CD14-positive monocyte (primary cell): ENCODE results near the gene CYTL1. TPM values are rescaled to one million over a fixed set of nuclear protein-coding genes. Genes with fewer than 3 reads are reported as not detected.

ENCODE experiments used
- DNase-seq, 3 donors: peaks; one replicate each; pipeline ENCODE4 v3.0.0-alpha.2; 2011 to 2022
- H2AFZ ChIP-seq: 2 replicates; pipeline ENCODE4 v1.6.0; 2012; ENCODE audit warnings: mild to moderate bottlenecking, low read depth, low read length, inconsistent platforms; ENCODE audit not compliant: insufficient read depth, poor library complexity, severe bottlenecking
- H3K27ac ChIP-seq, 2 donors: 1 replicate in 1 of 2; 2 replicates in 1 of 2; pipeline ENCODE4 v1.5.1; 2012 to 2013; ENCODE audit warnings: low read length in 2 of 2, control low read depth in 1 of 2, inconsistent platforms in 1 of 2, low read depth in 1 of 2, mild to moderate bottlenecking in 1 of 2
- H3K27me3 ChIP-seq, 2 donors: one replicate each; pipeline versions ENCODE4 v1.6.0 to v1.6.1; 2011 to 2013; ENCODE audit warnings: low read length in 2 of 2; ENCODE audit not compliant: control insufficient read depth in 2 of 2, insufficient read depth in 2 of 2
- H3K36me3 ChIP-seq, 2 donors: replicated peaks in 1 of 2; 1 replicate in 1 of 2; 2 replicates in 1 of 2; pipeline versions ENCODE4 v1.5.1 to v1.6.1; 2012 to 2013; ENCODE audit warnings: low read length in 2 of 2, control low read depth in 1 of 2, inconsistent platforms in 1 of 2, mild to moderate bottlenecking in 1 of 2; ENCODE audit not compliant: insufficient read depth in 2 of 2, control insufficient read depth in 1 of 2
- H3K4me1 ChIP-seq, 2 donors: 1 replicate in 1 of 2; 2 replicates in 1 of 2; pipeline versions ENCODE4 v1.5.1 to v1.6.1; 2012 to 2013; ENCODE audit warnings: low read length in 2 of 2, control low read depth in 1 of 2, inconsistent platforms in 1 of 2, mild to moderate bottlenecking in 1 of 2, moderate library complexity in 1 of 2; ENCODE audit not compliant: insufficient read depth in 2 of 2, control insufficient read depth in 1 of 2
- H3K4me2 ChIP-seq: replicated peaks from 2 replicates; pipeline ENCODE3; 2012; ENCODE audit warnings: low read length, moderate library complexity, mild to moderate bottlenecking; ENCODE audit not compliant: poor library complexity, severe bottlenecking; ENCODE audit errors: extremely low read depth
- H3K4me3 ChIP-seq, 3 experiments: fragments of 200-600 bp in 1 of 3; sonication (generic) in 1 of 3; replicated peaks in 1 of 3; 1 replicate in 2 of 3; 2 replicates in 1 of 3; pipeline ENCODE4 v1.5.1; 2011 to 2013; ENCODE audit warnings: low read length in 3 of 3, mild to moderate bottlenecking in 3 of 3, control low read depth in 2 of 3, low read depth in 2 of 3, inconsistent platforms in 1 of 3, moderate library complexity in 1 of 3
- H3K79me2 ChIP-seq: 2 replicates; pipeline ENCODE4 v1.6.0; 2012; ENCODE audit warnings: mild to moderate bottlenecking, control low read depth, inconsistent platforms, low read length, moderate library complexity; ENCODE audit not compliant: insufficient read depth
- H3K9ac ChIP-seq: 2 replicates; pipeline ENCODE4 v1.6.0; 2017; ENCODE audit warnings: low read length, mild to moderate bottlenecking; ENCODE audit not compliant: insufficient read depth, poor library complexity, severe bottlenecking
- H3K9me3 ChIP-seq, 2 donors: replicated peaks in 1 of 2; 1 replicate in 1 of 2; 2 replicates in 1 of 2; pipeline versions ENCODE4 v1.5.1 to v1.6.1; 2012 to 2013; ENCODE audit warnings: low read length in 2 of 2, control low read depth in 1 of 2; ENCODE audit not compliant: control insufficient read depth in 1 of 2, insufficient read depth in 1 of 2
- H4K20me1 ChIP-seq: 2 replicates; pipeline ENCODE4 v1.6.0; 2012; ENCODE audit warnings: mild to moderate bottlenecking, low read length, control low read depth, moderate library complexity; ENCODE audit not compliant: insufficient read depth
- H3K27ac Mint-ChIP-seq, 7 donors: one replicate each; pipeline ENCODE4 v1.8.0; 2020; ENCODE audit warnings: mild to moderate bottlenecking in 7 of 7, mixed read lengths in 7 of 7, moderate library complexity in 6 of 7, inconsistent platforms in 2 of 7
- H3K27me3 Mint-ChIP-seq, 3 donors: one replicate each; pipeline ENCODE4 v1.8.0; 2021 to 2022; ENCODE audit warnings: low read depth in 3 of 3, mild to moderate bottlenecking in 3 of 3, mixed read lengths in 3 of 3, moderate library complexity in 3 of 3, inconsistent platforms in 1 of 3
- H3K36me3 Mint-ChIP-seq, 2 donors: one replicate each; pipeline ENCODE4 v1.8.0; 2020; ENCODE audit warnings: mixed read lengths in 2 of 2, inconsistent platforms in 1 of 2, mild to moderate bottlenecking in 1 of 2
- H3K4me1 Mint-ChIP-seq: one replicate; pipeline ENCODE4 v1.8.0; 2020; ENCODE audit warnings: mild to moderate bottlenecking, mixed read lengths
- H3K4me3 Mint-ChIP-seq, 2 donors: one replicate each; pipeline ENCODE4 v1.8.0; 2020; ENCODE audit warnings: mild to moderate bottlenecking in 2 of 2, mixed read lengths in 2 of 2, moderate library complexity in 1 of 2
- H3K9me3 Mint-ChIP-seq, 7 donors: one replicate each; pipeline ENCODE4 v1.8.0; 2020 to 2022; ENCODE audit warnings: mixed read lengths in 7 of 7, mild to moderate bottlenecking in 6 of 7, moderate library complexity in 6 of 7, inconsistent platforms in 2 of 7
- CTCF ChIP-seq: fragments of 200-600 bp; IDR thresholded peaks from one replicate; pipeline ENCODE4 v1.8.0; 2022; ENCODE audit warnings: antibody characterized with exemption, mild to moderate bottlenecking
- WGBS: methylation state at CpG from one replicate; pipeline ENCODE4 v1.1.5; 2013; ENCODE audit warnings: missing lambda C conversion rate; ENCODE audit not compliant: insufficient coverage; 5-methylcytosine and 5-hydroxymethylcytosine counted together
- intact Hi-C, 2 donors: fragments of 100-400 bp; cut with micrococcal nuclease; formaldehyde crosslinking; loops; one replicate each; pipeline versions ENCODE4 v1.15.0 to v1.15.1; 2023
- polyA plus RNA-seq, 3 donors: library from polyadenylated mRNA; depleted of rRNA in 1 of 3; unstranded in 2 of 3; stranded (reverse) in 1 of 3; fragments of 300-500 nt in 2 of 3; fragments of >200 nt in 1 of 3; fragmentation: Illumina TruSeq in 2 of 3; gene quantifications; 1 replicate in 2 of 3; 2 replicates in 1 of 3; pipeline ENCODE4 v1.2.3, GENCODE V29; 2012 to 2021

CYTL1 gene
- polyA plus RNA-seq, 3 donors, result 0.32 to 0.56 TPM; not detected in 1

- no peaks in the 10 kb centered on the region for H4K20me1 ChIP-seq
- no peak overlapping the region for H3K9ac ChIP-seq
- DNase-seq, result no peak
- no peaks in the 10 kb centered on the region for H3K36me3 ChIP-seq
- peaks cover 32 to 33% of the 10 kb centered on the region in 2 donors for H3K4me1 ChIP-seq
- no peak overlapping the region for H2AFZ ChIP-seq
- H3K27ac ChIP-seq, result no peak overlapping the region
- WGBS, result 100% methylated on average over 1 of the region's 4 CpGs
- H3K79me2 ChIP-seq, result no peaks in the 10 kb centered on the region
- intact Hi-C loops, result no loop called here
- H3K4me3 ChIP-seq, result no peak overlapping the region
- H3K27ac Mint-ChIP-seq, result no peak overlapping the region
- H3K36me3 Mint-ChIP-seq, result peaks cover 2% of the 10 kb centered on the region in 2 donors
- H3K27me3 Mint-ChIP-seq, result no peaks in the 10 kb centered on the region
- no peaks in the 10 kb centered on the region for H3K27me3 ChIP-seq
- no peaks in the 10 kb centered on the region for H3K9me3 Mint-ChIP-seq
- no peaks in the 10 kb centered on the region for H3K9me3 ChIP-seq
- H3K4me3 Mint-ChIP-seq, result no peak overlapping the region
- no peak for TF ChIP-seq CTCF
- peaks cover 40% of the 10 kb centered on the region for H3K4me1 Mint-ChIP-seq
- no peak overlapping the region for H3K4me2 ChIP-seq
Measured at GRCh38 chr4:5030221-5030620, 11.0 kb upstream of the CYTL1 start.

- no peak overlapping the region for H2AFZ ChIP-seq
Measured at GRCh38 chr4:5029447-5029846, 10.2 kb upstream of the CYTL1 start.

More at GRCh38 chr4:5029447-5029846, 10.2 kb upstream of the CYTL1 start:
- WGBS, result 97% methylated on average over 6 of the region's 8 CpGs
- Histone ChIP-seq H3K4me2 (no peak overlapping the region), H3K27me3 (no peaks in the 10 kb centered on the region), H3K27ac (no peak overlapping the region), H3K9me3 (no peaks in the 10 kb centered on the region), H3K4me3 (no peak overlapping the region), H3K79me2 (no peaks in the 10 kb centered on the region), H3K36me3 (no peaks in the 10 kb centered on the region), H3K4me1 (peaks cover 25% of the 10 kb centered on the region in 2 donors), H3K9ac (no peak overlapping the region), H4K20me1 (no peaks in the 10 kb centered on the region)
- DNase-seq, result no peak
- Mint-ChIP-seq H3K27me3 (no peaks in the 10 kb centered on the region), H3K4me3 (no peak overlapping the region), H3K27ac (no peak overlapping the region), H3K4me1 (peaks cover 33% of the 10 kb centered on the region), H3K36me3 (peaks cover 0 to 2% of the 10 kb centered on the region in 2 donors), H3K9me3 (no peaks in the 10 kb centered on the region)
- TF ChIP-seq CTCF, result no peak
- intact Hi-C loops, result no loop called here
